A673 (cell line): ENCODE data around the gene NEU4. TPM values are rescaled to one million over a fixed set of nuclear protein-coding genes. Genes with fewer than 3 reads are reported as not detected.

Experiments used
- BruUV-seq: library from RNA; stranded (reverse); fragments of 400-500 nt; replicated peaks from 2 replicates; lab custom pipeline; 2021; lab: Mats Ljungman, UMichigan
- CTCF ChIA-PET: fragments of 300-600 bp; sonication (Branson Sonifier 250); formaldehyde crosslinking; loops from one replicate; lab custom pipeline; 2022; ENCODE audit warnings: antibody characterized with exemption; lab: Charles Lee
- POLR2A ChIA-PET: fragments of 300-600 bp; sonication (Branson Sonifier 250); formaldehyde crosslinking; loops from one replicate; lab custom pipeline; 2022; ENCODE audit warnings: antibody characterized with exemption; ENCODE audit not compliant: low non-redundant PET; lab: Charles Lee
- DNase-seq: peaks from one replicate; pipeline ENCODE4 v3.0.0-alpha.2; 2015; ENCODE audit warnings: low spot score
- H3K27ac ChIP-seq: fragments of 200-600 bp; sonication (generic); 2 replicates; pipeline ENCODE4 v1.5.1; 2016; ENCODE audit warnings: mixed run types, low read depth, mild to moderate bottlenecking, mixed read lengths, antibody characterized with exemption, low read length; ENCODE audit not compliant: poor library complexity, severe bottlenecking
- H3K27me3 ChIP-seq: fragments of 200-600 bp; sonication (generic); replicated peaks from 2 replicates; pipeline ENCODE4 v1.6.1; 2017; ENCODE audit warnings: mixed run types, low read depth, mild to moderate bottlenecking, mixed read lengths, antibody characterized with exemption, low read length; ENCODE audit not compliant: insufficient read depth, poor library complexity
- H3K36me3 ChIP-seq: fragments of 200-600 bp; sonication (generic); 2 replicates; pipeline ENCODE4 v1.6.1; 2016; ENCODE audit warnings: mixed run types, mild to moderate bottlenecking, mixed read lengths, antibody characterized with exemption, low read length; ENCODE audit not compliant: insufficient read depth, poor library complexity, severe bottlenecking
- H3K4me1 ChIP-seq: fragments of 200-600 bp; sonication (generic); 2 replicates; pipeline ENCODE4 v1.6.1; 2017; ENCODE audit warnings: mixed run types, mild to moderate bottlenecking, mixed read lengths, antibody characterized with exemption, low read length; ENCODE audit not compliant: insufficient read depth, poor library complexity, severe bottlenecking
- H3K4me3 ChIP-seq: fragments of 200-600 bp; sonication (generic); 2 replicates; pipeline ENCODE4 v1.5.1; 2016; ENCODE audit warnings: low read depth, mixed run types, mild to moderate bottlenecking, mixed read lengths, low read length; ENCODE audit not compliant: poor library complexity, severe bottlenecking
- H3K9me3 ChIP-seq: fragments of 200-600 bp; sonication (generic); 2 replicates; pipeline ENCODE4 v1.6.1; 2016; ENCODE audit warnings: mixed run types, low read depth, mild to moderate bottlenecking, mixed read lengths, antibody characterized with exemption, low read length; ENCODE audit not compliant: poor library complexity, severe bottlenecking
- CTCF ChIP-seq: fragments of 300-800, 200-600 bp; sonication (generic); conservative IDR thresholded peaks from 2 replicates; pipeline ENCODE4 v1.5.1; 2017; ENCODE audit warnings: low read depth, mild to moderate bottlenecking, antibody characterized with exemption, low read length, moderate library complexity, mixed read lengths
- EZH2 ChIP-seq: fragments of 200-600 bp; sonication (generic); IDR thresholded peaks from 2 replicates; pipeline ENCODE4 v1.6.1; 2017; ENCODE audit warnings: borderline replicate concordance, low read depth, mild to moderate bottlenecking, mixed read lengths, antibody characterized with exemption, low read length; ENCODE audit not compliant: poor library complexity, severe bottlenecking
- intact Hi-C: fragments of 100-400 bp; cut with micrococcal nuclease; formaldehyde crosslinking; loops from one replicate; pipeline ENCODE4 v1.10.0; 2022; ENCODE audit not compliant: unreplicated experiment
- total RNA-seq: library from RNA; stranded (reverse); gene quantifications from 2 replicates; pipeline ENCODE4 v1.2.3, GENCODE V29; 2021

Gene NEU4
- total RNA-seq, 1 experiment from 2014 or later, result 48.4 TPM

- Histone ChIP-seq H3K9me3 (no peaks in the 10 kb centered on the region), H3K27me3 (no peaks in the 10 kb centered on the region), H3K4me3 (no peak overlapping the region), H3K4me1 (peaks cover 4% of the 10 kb centered on the region), H3K36me3 (no peaks in the 10 kb centered on the region), H3K27ac (no peak overlapping the region)
- no peak for TF ChIP-seq EZH2
- TF ChIP-seq CTCF, result no peak
- CTCF ChIA-PET, result no interaction called here
- no TSS peak for BruUV-seq
- DNase-seq, result no peak
- intact Hi-C loops, result no loop called here
- POLR2A ChIA-PET, result no interaction called here
Observed at GRCh38 chr2:241797441-241798080, 11.4 kb upstream of the NEU4 start.

GRCh38 chr2:241798081-241798630 lies 10.8 kb upstream of the NEU4 start:
- Histone ChIP-seq H3K4me3 (no peak overlapping the region), H3K27me3 (no peaks in the 10 kb centered on the region), H3K27ac (no peak overlapping the region), H3K4me1 (peaks cover 10% of the 10 kb centered on the region), H3K9me3 (no peaks in the 10 kb centered on the region), H3K36me3 (no peaks in the 10 kb centered on the region)
- TF ChIP-seq CTCF, result no peak
- no peak for TF ChIP-seq EZH2
- DNase-seq, result no peak
- CTCF ChIA-PET, result no interaction called here
- POLR2A ChIA-PET, result no interaction called here
- intact Hi-C loops, result no loop called here
- BruUV-seq, result no TSS peak

GRCh38 chr2:241798631-241799521 lies 10.1 kb upstream of the NEU4 start:
- Histone ChIP-seq H3K27ac (peak overlapping the region; percentile 19), H3K9me3 (no peaks in the 10 kb centered on the region), H3K4me1 (peaks cover 15% of the 10 kb centered on the region), H3K4me3 (no peak overlapping the region), H3K27me3 (no peaks in the 10 kb centered on the region), H3K36me3 (no peaks in the 10 kb centered on the region)
- intact Hi-C loops, result no loop called here
- POLR2A ChIA-PET, result no interaction called here
- no peak for TF ChIP-seq CTCF
- TF ChIP-seq EZH2, result no peak
- no TSS peak for BruUV-seq
- DNase-seq, result no peak
- CTCF ChIA-PET, result no interaction called here
